Epithelial cell of esophagus (primary cell): ENCODE measurements around the gene BLVRB.
A peak's percentile ranks its signal among the peaks of the same experiment; 100 is the strongest.
"Not testable (repeated sequence)": the region's sequence is repeated elsewhere in the genome, so short reads cannot be mapped to it uniquely, and the experiment has no call there.

Experiments used
- DNase-seq: peaks from one replicate; pipeline ENCODE4 v3.0.0; 2010; ENCODE audit warnings: low read depth
- H3K4me3 ChIP-seq: 2 replicates; pipeline ENCODE4 v1.5.1; 2011; ENCODE audit warnings: mild to moderate bottlenecking, low read length, control low read depth
- CTCF ChIP-seq: IDR thresholded peaks from 2 replicates; pipeline ENCODE4 v1.5.1; 2011; ENCODE audit warnings: low read depth, mild to moderate bottlenecking, low read length, control low read depth, inconsistent platforms; ENCODE audit not compliant: insufficient read depth; ENCODE audit errors: missing control alignments

The BLVRB gene

GRCh38 chr19:40442328-40443130 lies 23.0 kb downstream of the BLVRB start:
- TF ChIP-seq CTCF, result no peak
- peak overlapping the region; percentile 100 for H3K4me3 ChIP-seq
- DNase-seq, result no peak

- no peak for DNase-seq
- no peak overlapping the region for H3K4me3 ChIP-seq
- TF ChIP-seq CTCF, result no peak
These were observed 23.8 kb downstream of the BLVRB start for GRCh38 chr19:40441719-40442253.

- H3K4me3 ChIP-seq, result no peak overlapping the region
- no peak for DNase-seq
- TF ChIP-seq CTCF, result no peak
These were observed 27.3 kb downstream of the BLVRB start for GRCh38 chr19:40438284-40438683.

- TF ChIP-seq CTCF, result no peak
- peak; percentile 83 for DNase-seq
These were observed 31.9 kb downstream of the BLVRB start for GRCh38 chr19:40433391-40434216.

GRCh38 chr19:40432760-40433159 lies 32.8 kb downstream of the BLVRB start:
- peak overlapping the region; percentile 45 for H3K4me3 ChIP-seq
- DNase-seq, result not testable (repeated sequence)

More at GRCh38 chr19:40433391-40434216, 31.9 kb downstream of the BLVRB start:
- peak overlapping the region; percentile 45 for H3K4me3 ChIP-seq

- DNase-seq, result no peak
- no peak for TF ChIP-seq CTCF
- no peak overlapping the region for H3K4me3 ChIP-seq
These were observed 33.8 kb downstream of the BLVRB start for GRCh38 chr19:40431698-40432097.

- H3K4me3 ChIP-seq, DNase-seq: not testable (repeated sequence)
These were observed 35.3 kb downstream of the BLVRB start for GRCh38 chr19:40430242-40430641.

GRCh38 chr19:40428197-40428596 lies 37.3 kb downstream of the BLVRB start:
- not testable (repeated sequence) for H3K4me3 ChIP-seq, DNase-seq
